Renal pelvis (tissue), 12 donors: ENCODE measurements around the gene IMMT. TPM values are rescaled to one million over a fixed set of nuclear protein-coding genes. Genes with fewer than 3 reads are reported as not detected.
"Not testable (repeated sequence)": the region's sequence is repeated elsewhere in the genome, so short reads cannot be mapped to it uniquely, and the experiment has no call there.

Experiments used
- DNase-seq: peaks from one replicate; pipeline ENCODE4 v3.0.0-alpha.2; 2013
- long read RNA-seq, 16 experiments: transcript quantifications; one replicate each; lab custom pipeline, GENCODE V29; 2026
- polyA plus RNA-seq, 3 donors: library from polyadenylated mRNA; unstranded; fragments of 120-200 nt; gene quantifications; one replicate each; pipeline ENCODE4 v1.2.1, GENCODE V29; 2013; ENCODE audit not compliant: insufficient read length in 3 of 3

The IMMT gene
- 100 to 1,000 TPM; 103 to 108 (median 107) TPM for polyA plus RNA-seq
- long read RNA-seq, donor 1, partial matches to known transcripts: 28 of 42 reads
- long read RNA-seq, donor 1, other reads (novel, unspliced or antisense): 13 of 42 reads
- long read RNA-seq, donor 2, partial matches to known transcripts: 34 of 57 reads
- long read RNA-seq, donor 2, other reads (novel, unspliced or antisense): 22 of 57 reads
- long read RNA-seq, donor 3, partial matches to known transcripts: 32 of 53 reads
- long read RNA-seq, donor 3, other reads (novel, unspliced or antisense): 20 of 53 reads
- long read RNA-seq, donor 4, partial matches to known transcripts: 32 of 42 reads
- long read RNA-seq, donor 4, other reads (novel, unspliced or antisense): 6 of 42 reads
- long read RNA-seq, donor 5, partial matches to known transcripts: 5 of 9 reads
- long read RNA-seq, donor 5, other reads (novel, unspliced or antisense): 0 of 9 reads
- long read RNA-seq, donor 6, partial matches to known transcripts: 10 of 41 reads
- long read RNA-seq, donor 6, other reads (novel, unspliced or antisense): 27 of 41 reads
- long read RNA-seq, donor 7, partial matches to known transcripts: 87 of 98 reads
- long read RNA-seq, donor 7, other reads (novel, unspliced or antisense): 7 of 98 reads
- long read RNA-seq, donor 8, partial matches to known transcripts: 12 of 12 reads
- long read RNA-seq, donor 8, other reads (novel, unspliced or antisense): 0 of 12 reads
- long read RNA-seq, donor 9, partial matches to known transcripts: 14 of 62 reads
- long read RNA-seq, donor 9, other reads (novel, unspliced or antisense): 45 of 62 reads
- long read RNA-seq, donor 10, partial matches to known transcripts: 18 of 26 reads
- long read RNA-seq, donor 10, other reads (novel, unspliced or antisense): 5 of 26 reads
- long read RNA-seq, donor 11, partial matches to known transcripts: 0 of 3 reads
- long read RNA-seq, donor 11, other reads (novel, unspliced or antisense): 0 of 3 reads
- long read RNA-seq, donor 12, partial matches to known transcripts: 45 of 63 reads
- long read RNA-seq, donor 12, other reads (novel, unspliced or antisense): 14 of 63 reads
- long read RNA-seq, donor 13, partial matches to known transcripts: 9 of 22 reads
- long read RNA-seq, donor 13, other reads (novel, unspliced or antisense): 11 of 22 reads
- long read RNA-seq, donor 14: 0 reads
- long read RNA-seq, donor 15, partial matches to known transcripts: 49 of 59 reads
- long read RNA-seq, donor 15, other reads (novel, unspliced or antisense): 9 of 59 reads
- long read RNA-seq, donor 16, transcript IMMT-210 (4 exons, 631 nt): major isoform, 6 of 51 reads
- long read RNA-seq, donor 16, partial matches to known transcripts: 33 of 51 reads
- long read RNA-seq, donor 16, other reads (novel, unspliced or antisense): 12 of 51 reads

- peak; percentile 95 for DNase-seq
Measured at GRCh38 chr2:86195055-86195807, at the start of gene IMMT. Gene IMMT, minus strand, starts transcription at chr2:86195462. Its CDS starts 80 bp downstream, at chr2:86195382.

GRCh38 chr2:86244781-86245180 lies 49.5 kb upstream of the IMMT start:
- not testable (repeated sequence) for DNase-seq

GRCh38 chr2:86243950-86244733 lies 48.9 kb upstream of the IMMT start:
- DNase-seq: no peak

- no peak for DNase-seq
Measured at GRCh38 chr2:86243272-86243671, 48.0 kb upstream of the IMMT start.

GRCh38 chr2:86241611-86242010 lies 46.3 kb upstream of the IMMT start:
- DNase-seq: no peak

- no peak for DNase-seq
Measured at GRCh38 chr2:86240251-86240650, 45.0 kb upstream of the IMMT start.

- no peak for DNase-seq
Measured at GRCh38 chr2:86239745-86240144, 44.5 kb upstream of the IMMT start.

- DNase-seq: no peak
Measured at GRCh38 chr2:86239326-86239725, 44.1 kb upstream of the IMMT start.

- DNase-seq: no peak
Measured at GRCh38 chr2:86238354-86238753, 43.1 kb upstream of the IMMT start.

GRCh38 chr2:86237172-86237571 lies 41.9 kb upstream of the IMMT start:
- no peak for DNase-seq

- no peak for DNase-seq
Measured at GRCh38 chr2:86235196-86235980, 40.1 kb upstream of the IMMT start.

GRCh38 chr2:86234563-86235131 lies 39.4 kb upstream of the IMMT start:
- no peak for DNase-seq

GRCh38 chr2:86233436-86233835 lies 38.2 kb upstream of the IMMT start:
- no peak for DNase-seq

- no peak for DNase-seq
Measured at GRCh38 chr2:86232910-86233309, 37.6 kb upstream of the IMMT start.

GRCh38 chr2:86232373-86232784 lies 37.1 kb upstream of the IMMT start:
- DNase-seq: no peak

GRCh38 chr2:86231680-86232372 lies 36.6 kb upstream of the IMMT start:
- DNase-seq: no peak

GRCh38 chr2:86230961-86231360 lies 35.7 kb upstream of the IMMT start:
- no peak for DNase-seq

GRCh38 chr2:86229221-86229620 lies 34.0 kb upstream of the IMMT start:
- DNase-seq: no peak
